ENCODE data around the gene MED26.
"Not testable (repeated sequence)": the region's sequence is repeated elsewhere in the genome, so short reads cannot be mapped to it uniquely, and the experiment has no call there.

MED26 gene

GRCh38 chr19:16544473-16545231 is 83.4 kb downstream of the MED26 start:
- DNase-seq (ENCODE audit: low spot score): peak; percentile 4

GRCh38 chr19:16543734-16544133 is 84.3 kb downstream of the MED26 start:
- in situ Hi-C loops (cut with MboI; ENCODE audit: low pct_unique_long_range_greater_than_20kb, low sequenced_read_pairs, unreplicated experiment): not testable (repeated sequence)

More at GRCh38 chr19:16544473-16545231, 83.4 kb downstream of the MED26 start:
- in situ Hi-C loops (cut with MboI; ENCODE audit: low pct_unique_long_range_greater_than_20kb, low sequenced_read_pairs, unreplicated experiment): no loop called here
- no peak for TF ChIP-seq CTCF (IDR thresholded peaks at IDR 0.05; ENCODE audit: extremely low read depth, insufficient read depth, missing control alignments)

GRCh38 chr19:16542910-16543472 is 85.0 kb downstream of the MED26 start:
- no peak for DNase-seq (ENCODE audit: low spot score)
- no peak for TF ChIP-seq CTCF (IDR thresholded peaks at IDR 0.05; ENCODE audit: extremely low read depth, insufficient read depth, missing control alignments)
- in situ Hi-C loops (cut with MboI; ENCODE audit: low pct_unique_long_range_greater_than_20kb, low sequenced_read_pairs, unreplicated experiment): no loop called here

More at GRCh38 chr19:16543734-16544133, 84.3 kb downstream of the MED26 start:
- DNase-seq (ENCODE audit: low spot score): not testable (repeated sequence)

- no peak for TF ChIP-seq CTCF (IDR thresholded peaks at IDR 0.05; ENCODE audit: extremely low read depth, insufficient read depth, missing control alignments)
- peak; percentile 97 for DNase-seq (ENCODE audit: low spot score)
- in situ Hi-C loops (cut with MboI; ENCODE audit: low pct_unique_long_range_greater_than_20kb, low sequenced_read_pairs, unreplicated experiment): no loop called here
Measured at GRCh38 chr19:16542045-16542909, 85.7 kb downstream of the MED26 start, which contains the start of gene CHERP. TSS of gene CHERP (minus strand) at chr19:16542437. CDS start at chr19:16542378, 59 bp downstream.

- peak; percentile 26 for DNase-seq (ENCODE audit: low spot score)
- in situ Hi-C loops (cut with MboI; ENCODE audit: low pct_unique_long_range_greater_than_20kb, low sequenced_read_pairs, unreplicated experiment): no loop called here
- TF ChIP-seq CTCF (IDR thresholded peaks at IDR 0.05; ENCODE audit: extremely low read depth, insufficient read depth, missing control alignments): no peak
Measured at GRCh38 chr19:16541526-16542044, 86.4 kb downstream of the MED26 start.

GRCh38 chr19:16540948-16541347 is 87.1 kb downstream of the MED26 start:
- no peak for TF ChIP-seq CTCF (IDR thresholded peaks at IDR 0.05; ENCODE audit: extremely low read depth, insufficient read depth, missing control alignments)
- in situ Hi-C loops (cut with MboI; ENCODE audit: low pct_unique_long_range_greater_than_20kb, low sequenced_read_pairs, unreplicated experiment): no loop called here
- no peak for DNase-seq (ENCODE audit: low spot score)
